GM23338 (cell line): ENCODE measurements around the gene RPL7L1. TPM values are rescaled to one million over a fixed set of nuclear protein-coding genes. Genes with fewer than 3 reads are reported as not detected.
"Not testable (repeated sequence)": the region's sequence is repeated elsewhere in the genome, so short reads cannot be mapped to it uniquely, and the experiment has no call there.

Experiments used
- ATAC-seq: fragments of 200-7000 bp; cut with Tn5 transposase; 3 replicates; pipeline ENCODE4 v1.9.1; 2020
- DNase-seq: peaks from one replicate; pipeline ENCODE4 v3.0.0-alpha.2; 2015; ENCODE audit warnings: low spot score
- H2AFZ ChIP-seq: fragments of 200-600 bp; sonication (generic); 2 replicates; pipeline ENCODE4 v1.8.0; 2016; ENCODE audit warnings: antibody characterized with exemption, mild to moderate bottlenecking, moderate library complexity
- H3F3A ChIP-seq: fragments of 200-600 bp; sonication (generic); replicated peaks from 2 replicates; pipeline ENCODE4 v1.8.0; 2017; ENCODE audit warnings: antibody characterized with exemption, mixed run types, low read depth
- H3K27ac ChIP-seq: fragments of 200-600 bp; sonication (generic); 2 replicates; pipeline ENCODE4 v1.6.1; 2016; ENCODE audit warnings: low read depth
- H3K27me3 ChIP-seq: fragments of 200-600 bp; sonication (generic); 2 replicates; pipeline ENCODE4 v1.8.0; 2016; ENCODE audit warnings: mild to moderate bottlenecking, mixed run types, moderate library complexity; ENCODE audit not compliant: insufficient read depth
- H3K36me3 ChIP-seq: fragments of 200-600 bp; sonication (generic); 2 replicates; pipeline ENCODE4 v1.8.0; 2016; ENCODE audit warnings: mild to moderate bottlenecking; ENCODE audit not compliant: insufficient read depth
- H3K4me1 ChIP-seq: fragments of 200-600 bp; sonication (generic); 2 replicates; pipeline ENCODE4 v1.8.0; 2016; ENCODE audit warnings: mild to moderate bottlenecking, moderate library complexity; ENCODE audit not compliant: insufficient read depth
- H3K4me2 ChIP-seq: fragments of 200-600 bp; sonication (generic); 2 replicates; pipeline ENCODE4 v1.7.1; 2017; ENCODE audit warnings: mixed run types
- H3K4me3 ChIP-seq: fragments of 200-600 bp; sonication (generic); 2 replicates; pipeline ENCODE4 v1.6.1; 2016; ENCODE audit warnings: mixed run types
- H3K79me2 ChIP-seq: fragments of 200-600 bp; sonication (generic); replicated peaks from 2 replicates; pipeline ENCODE4 v1.8.0; 2017; ENCODE audit warnings: mild to moderate bottlenecking; ENCODE audit not compliant: insufficient read depth
- H3K9me2 ChIP-seq: fragments of 200-600 bp; sonication (generic); 2 replicates; pipeline ENCODE4 v1.8.0; 2017; ENCODE audit not compliant: insufficient read depth
- H4K20me1 ChIP-seq: fragments of 200-600 bp; sonication (generic); replicated peaks from 2 replicates; pipeline ENCODE4 v1.8.0; 2017; ENCODE audit warnings: mild to moderate bottlenecking; ENCODE audit not compliant: insufficient read depth
- H3K27ac Mint-ChIP-seq: 2 replicates; pipeline ENCODE4 v1.8.0; 2020; ENCODE audit warnings: inconsistent platforms, mild to moderate bottlenecking, moderate library complexity, mixed read lengths
- H3K27me3 Mint-ChIP-seq: 3 replicates; pipeline ENCODE4 v1.8.0; 2022; ENCODE audit warnings: low read depth, mild to moderate bottlenecking, moderate library complexity, mixed read lengths, inconsistent platforms; ENCODE audit not compliant: insufficient read depth, poor library complexity
- H3K36me3 Mint-ChIP-seq: 3 replicates; pipeline ENCODE4 v1.8.0; 2021; ENCODE audit warnings: low read depth, mild to moderate bottlenecking, inconsistent platforms, moderate library complexity, mixed read lengths
- H3K4me1 Mint-ChIP-seq: 3 replicates; pipeline ENCODE4 v1.8.0; 2020; ENCODE audit warnings: mild to moderate bottlenecking, inconsistent platforms, mixed read lengths
- H3K4me3 Mint-ChIP-seq: 3 replicates; pipeline ENCODE4 v1.8.0; 2021; ENCODE audit warnings: moderate library complexity, mild to moderate bottlenecking, inconsistent platforms, mixed read lengths
- H3K9me3 Mint-ChIP-seq: 3 replicates; pipeline ENCODE4 v1.8.0; 2020; ENCODE audit warnings: moderate library complexity, mild to moderate bottlenecking, inconsistent platforms, mixed read lengths
- EZH2 ChIP-seq: fragments of 200-600 bp; sonication (generic); IDR thresholded peaks from one replicate; pipeline ENCODE4 v1.8.0; 2017; ENCODE audit warnings: antibody characterized with exemption, mild to moderate bottlenecking, low read depth; ENCODE audit not compliant: unreplicated experiment
- EZH2phosphoT487 ChIP-seq: fragments of 200-600 bp; sonication (generic); IDR thresholded peaks from one replicate; pipeline ENCODE4 v1.8.1; 2018; ENCODE audit warnings: antibody characterized with exemption; ENCODE audit not compliant: unreplicated experiment
- JUNB ChIP-seq: IDR thresholded peaks from one replicate; pipeline ENCODE4 v1.6.1; 2016; ENCODE audit warnings: antibody characterized with exemption; ENCODE audit not compliant: unreplicated experiment
- NANOG ChIP-seq: IDR thresholded peaks from 2 replicates; pipeline ENCODE4 v1.6.1; 2016; ENCODE audit warnings: antibody characterized with exemption, borderline replicate concordance
- POLR2AphosphoS5 ChIP-seq: IDR thresholded peaks from 2 replicates; pipeline ENCODE4 v1.6.1; 2016; ENCODE audit warnings: antibody characterized with exemption, low read depth
- STAT1 ChIP-seq: IDR thresholded peaks from one replicate; pipeline ENCODE4 v1.6.1; 2016; ENCODE audit warnings: antibody characterized with exemption; ENCODE audit not compliant: unreplicated experiment
- ZNF331 ChIP-seq: fragments of 250-450 bp; sonication (Bioruptor Pico); IDR thresholded peaks from 2 replicates; pipeline ENCODE4 v1.5.0; 2020; ENCODE audit warnings: low read depth, mild to moderate bottlenecking, moderate library complexity
- polyA plus RNA-seq: library from polyadenylated mRNA; unstranded; fragments of >200 nt; fragmentation: Nextera tagmentation; extraction: Ambion mirVana; gene quantifications from 2 replicates; pipeline ENCODE4 v1.2.1, GENCODE V29; 2016
- total RNA-seq: library from RNA; depleted of rRNA; stranded (reverse); fragments of >200 nt; shearing (Covaris generic); gene quantifications from 2 replicates; pipeline ENCODE4 v1.2.3, GENCODE V29; 2014
- TF ChIP-seq, protein P1 (sequence below), 2 experiments: fragments of 200-600 bp in 1 of 2; sonication (generic) in 1 of 2; conservative IDR thresholded peaks; 2 replicates each; pipeline versions ENCODE4 v1.5.1 to v1.6.1; 2016 to 2017; ENCODE audit warnings: antibody characterized with exemption in 2 of 2, low read depth in 2 of 2, mild to moderate bottlenecking in 2 of 2, moderate library complexity in 1 of 2
- TF ChIP-seq, protein P2 (sequence below): IDR thresholded peaks from one replicate; pipeline ENCODE4 v1.6.1; 2018; ENCODE audit warnings: antibody characterized with exemption; ENCODE audit not compliant: unreplicated experiment
- TF ChIP-seq, protein P3 (sequence below): IDR thresholded peaks from 2 replicates; pipeline ENCODE4 v1.6.1; 2016; ENCODE audit warnings: antibody characterized with exemption

RPL7L1 gene
- total and polyA plus RNA-seq, 2 experiments from 2014 or later: 86.9 to 124 TPM

DNA sequence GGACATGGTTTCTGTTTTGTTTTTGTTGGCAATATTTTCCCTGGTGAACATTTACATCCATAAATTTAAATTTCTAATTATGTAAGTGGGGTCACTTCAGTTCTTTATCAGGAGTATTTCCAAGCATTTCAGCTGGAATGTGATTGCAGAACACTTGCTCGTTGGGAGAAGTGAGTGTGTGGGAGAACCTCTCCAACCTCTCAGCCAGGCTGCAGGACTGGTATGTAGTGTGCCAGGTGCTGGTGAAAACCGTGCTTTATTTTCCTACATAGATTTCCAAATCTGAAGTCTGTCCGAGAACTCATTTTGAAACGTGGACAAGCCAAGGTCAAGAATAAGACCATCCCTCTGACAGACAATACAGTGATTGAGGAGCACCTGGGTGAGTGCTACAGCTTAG lies 6.3 kb downstream of the RPL7L1 start:
- peaks cover 7% of the 10 kb centered on the region for H3K4me1 ChIP-seq
- Mint-ChIP-seq H3K27ac (no peak overlapping the region), H3K27me3 (peaks cover 8% of the 10 kb centered on the region), H3K4me1 (peaks cover 12% of the 10 kb centered on the region; the same call in 1 of the 3 replicates), H3K36me3 (peaks cover 71% of the 10 kb centered on the region), H3K4me3 (no peak overlapping the region), H3K9me3 (no peaks in the 10 kb centered on the region)
- no peak overlapping the region for H3K4me2 ChIP-seq
- H4K20me1 ChIP-seq: peaks cover 29% of the 10 kb centered on the region
- peaks cover 57% of the 10 kb centered on the region for H3K36me3 ChIP-seq
- H3K4me3 ChIP-seq: no peak overlapping the region
- H3K27ac ChIP-seq: no peak overlapping the region
- TF ChIP-seq POLR2AphosphoS5 (no peak), JUNB (no peak), ZNF331 (CRISPR knock-in tag) (no peak), NANOG (no peak), EZH2 (no peak)
- TF ChIP-seq, protein P1, sequence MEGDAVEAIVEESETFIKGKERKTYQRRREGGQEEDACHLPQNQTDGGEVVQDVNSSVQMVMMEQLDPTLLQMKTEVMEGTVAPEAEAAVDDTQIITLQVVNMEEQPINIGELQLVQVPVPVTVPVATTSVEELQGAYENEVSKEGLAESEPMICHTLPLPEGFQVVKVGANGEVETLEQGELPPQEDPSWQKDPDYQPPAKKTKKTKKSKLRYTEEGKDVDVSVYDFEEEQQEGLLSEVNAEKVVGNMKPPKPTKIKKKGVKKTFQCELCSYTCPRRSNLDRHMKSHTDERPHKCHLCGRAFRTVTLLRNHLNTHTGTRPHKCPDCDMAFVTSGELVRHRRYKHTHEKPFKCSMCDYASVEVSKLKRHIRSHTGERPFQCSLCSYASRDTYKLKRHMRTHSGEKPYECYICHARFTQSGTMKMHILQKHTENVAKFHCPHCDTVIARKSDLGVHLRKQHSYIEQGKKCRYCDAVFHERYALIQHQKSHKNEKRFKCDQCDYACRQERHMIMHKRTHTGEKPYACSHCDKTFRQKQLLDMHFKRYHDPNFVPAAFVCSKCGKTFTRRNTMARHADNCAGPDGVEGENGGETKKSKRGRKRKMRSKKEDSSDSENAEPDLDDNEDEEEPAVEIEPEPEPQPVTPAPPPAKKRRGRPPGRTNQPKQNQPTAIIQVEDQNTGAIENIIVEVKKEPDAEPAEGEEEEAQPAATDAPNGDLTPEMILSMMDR (conservative IDR thresholded peaks at IDR 0.05; ENCODE audit: low read depth in 2 of 2): no peak
- DNase-seq (no peak), ATAC-seq (no peak)
- H3K9me2 ChIP-seq: no peaks in the 10 kb centered on the region
- no peak overlapping the region for H2AFZ ChIP-seq
- H3K79me2 ChIP-seq: peaks cover 39% of the 10 kb centered on the region
- H3F3A ChIP-seq: peaks cover 37% of the 10 kb centered on the region
- no peaks in the 10 kb centered on the region for H3K27me3 ChIP-seq

DNA sequence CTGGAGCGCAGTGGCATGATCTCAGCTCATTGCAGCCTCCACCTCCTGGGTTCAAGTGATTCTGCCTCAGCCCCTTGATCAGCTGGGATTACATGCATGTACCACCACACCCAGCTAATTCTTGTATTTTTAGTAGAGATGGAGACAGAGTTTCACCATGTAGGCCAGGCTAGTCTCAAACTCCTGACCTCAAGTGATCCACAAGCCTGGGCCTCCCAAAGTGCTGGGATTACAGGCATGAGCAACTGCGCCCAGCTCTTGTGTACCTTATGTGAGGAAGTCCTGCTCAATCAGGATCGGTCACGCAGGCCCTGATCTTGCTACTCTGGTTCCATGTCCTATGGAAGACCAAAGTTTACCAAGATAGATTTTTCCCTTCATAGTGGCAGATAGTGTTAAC lies 8.8 kb downstream of the RPL7L1 start:
- DNase-seq, H3K27ac Mint-ChIP-seq, H3K4me3 ChIP-seq, H3K27ac ChIP-seq, H3K4me2 ChIP-seq, H3K4me1 ChIP-seq, H3K9me2 ChIP-seq, H2AFZ ChIP-seq, H3K9me3 Mint-ChIP-seq, ATAC-seq, H3K27me3 ChIP-seq, H3K27me3 Mint-ChIP-seq: not testable (repeated sequence)
- Histone ChIP-seq H3K36me3 (peaks cover 33% of the 10 kb centered on the region), H4K20me1 (peaks cover 21% of the 10 kb centered on the region), H3K79me2 (peaks cover 14% of the 10 kb centered on the region; the same call in 1 of the 2 replicates), H3F3A (peaks cover 45% of the 10 kb centered on the region)
- Mint-ChIP-seq H3K4me1 (peaks cover 14% of the 10 kb centered on the region; the same call in 1 of the 3 replicates), H3K4me3 (peak overlapping the region; percentile 26; the same call in 2 of the 3 replicates), H3K36me3 (peaks cover 54% of the 10 kb centered on the region)

DNA sequence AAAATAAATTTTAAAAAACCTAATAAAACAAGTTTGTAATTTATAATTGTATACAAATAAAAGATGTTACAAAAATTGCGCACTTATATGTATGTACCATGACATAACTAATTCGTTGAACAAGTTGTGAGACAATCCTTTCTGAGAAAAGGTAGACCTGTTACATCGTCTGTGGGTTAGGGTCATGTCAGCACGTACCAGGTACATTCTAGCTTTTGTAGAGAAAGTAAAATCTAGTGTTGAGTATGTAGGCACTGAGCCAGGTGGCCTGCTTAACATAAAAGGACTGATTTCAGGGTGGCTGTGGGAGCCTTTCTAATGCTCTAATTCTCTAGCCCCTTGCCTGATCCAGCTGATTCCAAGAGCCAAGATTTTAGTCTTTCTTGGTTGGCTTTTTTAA lies 10.4 kb downstream of the RPL7L1 start:
- Histone ChIP-seq H3K79me2 (no peaks in the 10 kb centered on the region), H3F3A (peaks cover 31% of the 10 kb centered on the region), H3K36me3 (peaks cover 17% of the 10 kb centered on the region), H3K27me3 (no peaks in the 10 kb centered on the region), H4K20me1 (0 out of 2 replicates have a peak, but pooled peaks cover 10% of the 10 kb centered on the region), H3K27ac (peak overlapping the region; percentile 94), H3K4me1 (peaks cover 7% of the 10 kb centered on the region; the same call in 1 of the 2 replicates), H3K9me2 (no peaks in the 10 kb centered on the region), H3K4me2 (peak overlapping the region; percentile 70), H3K4me3 (peak overlapping the region; percentile 73), H2AFZ (no peak overlapping the region)
- Mint-ChIP-seq H3K4me3 (peak overlapping the region; percentile 87), H3K4me1 (peaks cover 14% of the 10 kb centered on the region; the same call in 1 of the 3 replicates), H3K9me3 (no peaks in the 10 kb centered on the region), H3K27ac (peak overlapping the region; percentile 97), H3K27me3 (peaks cover 9% of the 10 kb centered on the region), H3K36me3 (peaks cover 38% of the 10 kb centered on the region)
- peak; percentile 41 for DNase-seq
- ATAC-seq: peak; percentile 11
- TF ChIP-seq, protein P1 (conservative IDR thresholded peaks at IDR 0.05; ENCODE audit: low read depth in 2 of 2): no peak
- TF ChIP-seq POLR2AphosphoS5 (no peak), EZH2phosphoT487 (no peak), ZNF331 (CRISPR knock-in tag) (no peak), STAT1 (no peak)
- TF ChIP-seq, protein P2, sequence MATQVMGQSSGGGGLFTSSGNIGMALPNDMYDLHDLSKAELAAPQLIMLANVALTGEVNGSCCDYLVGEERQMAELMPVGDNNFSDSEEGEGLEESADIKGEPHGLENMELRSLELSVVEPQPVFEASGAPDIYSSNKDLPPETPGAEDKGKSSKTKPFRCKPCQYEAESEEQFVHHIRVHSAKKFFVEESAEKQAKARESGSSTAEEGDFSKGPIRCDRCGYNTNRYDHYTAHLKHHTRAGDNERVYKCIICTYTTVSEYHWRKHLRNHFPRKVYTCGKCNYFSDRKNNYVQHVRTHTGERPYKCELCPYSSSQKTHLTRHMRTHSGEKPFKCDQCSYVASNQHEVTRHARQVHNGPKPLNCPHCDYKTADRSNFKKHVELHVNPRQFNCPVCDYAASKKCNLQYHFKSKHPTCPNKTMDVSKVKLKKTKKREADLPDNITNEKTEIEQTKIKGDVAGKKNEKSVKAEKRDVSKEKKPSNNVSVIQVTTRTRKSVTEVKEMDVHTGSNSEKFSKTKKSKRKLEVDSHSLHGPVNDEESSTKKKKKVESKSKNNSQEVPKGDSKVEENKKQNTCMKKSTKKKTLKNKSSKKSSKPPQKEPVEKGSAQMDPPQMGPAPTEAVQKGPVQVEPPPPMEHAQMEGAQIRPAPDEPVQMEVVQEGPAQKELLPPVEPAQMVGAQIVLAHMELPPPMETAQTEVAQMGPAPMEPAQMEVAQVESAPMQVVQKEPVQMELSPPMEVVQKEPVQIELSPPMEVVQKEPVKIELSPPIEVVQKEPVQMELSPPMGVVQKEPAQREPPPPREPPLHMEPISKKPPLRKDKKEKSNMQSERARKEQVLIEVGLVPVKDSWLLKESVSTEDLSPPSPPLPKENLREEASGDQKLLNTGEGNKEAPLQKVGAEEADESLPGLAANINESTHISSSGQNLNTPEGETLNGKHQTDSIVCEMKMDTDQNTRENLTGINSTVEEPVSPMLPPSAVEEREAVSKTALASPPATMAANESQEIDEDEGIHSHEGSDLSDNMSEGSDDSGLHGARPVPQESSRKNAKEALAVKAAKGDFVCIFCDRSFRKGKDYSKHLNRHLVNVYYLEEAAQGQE: no peak
- TF ChIP-seq, protein P3, sequence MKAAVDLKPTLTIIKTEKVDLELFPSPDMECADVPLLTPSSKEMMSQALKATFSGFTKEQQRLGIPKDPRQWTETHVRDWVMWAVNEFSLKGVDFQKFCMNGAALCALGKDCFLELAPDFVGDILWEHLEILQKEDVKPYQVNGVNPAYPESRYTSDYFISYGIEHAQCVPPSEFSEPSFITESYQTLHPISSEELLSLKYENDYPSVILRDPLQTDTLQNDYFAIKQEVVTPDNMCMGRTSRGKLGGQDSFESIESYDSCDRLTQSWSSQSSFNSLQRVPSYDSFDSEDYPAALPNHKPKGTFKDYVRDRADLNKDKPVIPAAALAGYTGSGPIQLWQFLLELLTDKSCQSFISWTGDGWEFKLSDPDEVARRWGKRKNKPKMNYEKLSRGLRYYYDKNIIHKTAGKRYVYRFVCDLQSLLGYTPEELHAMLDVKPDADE: no peak
